HG03060 (cell line): ENCODE results near the gene CRMP1.
"Not testable (repeated sequence)": the region's sequence is repeated elsewhere in the genome, so short reads cannot be mapped to it uniquely, and the experiment has no call there.

Source experiments
- ATAC-seq: cut with Tn5 transposase; IDR thresholded peaks from one replicate; pipeline ENCODE4 v1.9.1; 2021; ENCODE audit warnings: low read depth, moderate number of reproducible peaks; ENCODE audit not compliant: unreplicated experiment

The CRMP1 gene

DNA sequence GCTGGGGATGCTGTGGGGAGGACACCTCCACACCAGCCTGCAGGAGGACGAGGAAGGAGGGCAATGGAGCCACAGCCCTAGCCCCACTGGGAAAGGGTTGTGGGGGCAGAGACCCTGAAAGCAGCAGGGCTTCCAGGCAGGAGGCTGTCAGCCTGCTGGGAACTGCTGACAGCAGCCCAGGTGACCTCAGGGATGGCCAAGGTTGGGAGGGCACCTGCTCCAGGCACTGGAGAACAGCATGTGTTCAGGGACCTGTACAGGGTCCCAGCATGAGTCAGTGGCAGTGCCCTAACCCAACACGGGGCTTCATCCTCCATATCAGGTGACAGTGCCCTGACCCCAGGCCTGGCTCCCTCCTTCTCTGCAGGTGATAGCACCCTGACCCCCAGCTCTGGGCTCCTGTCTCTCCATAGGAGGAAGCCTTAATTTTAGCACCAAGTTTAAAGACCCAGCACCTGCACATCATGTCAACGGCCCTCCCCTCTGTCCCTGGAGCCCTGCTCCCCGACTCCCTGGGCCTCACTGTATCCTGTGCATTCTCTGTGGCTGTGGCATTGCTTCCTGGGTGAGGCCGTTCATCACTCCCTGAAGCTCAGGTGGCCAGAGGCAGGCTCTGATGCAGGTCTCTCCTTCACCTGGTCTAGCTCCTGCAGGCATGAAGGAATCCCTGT lies 66.3 kb downstream of the CRMP1 start:
- no peak for ATAC-seq

DNA sequence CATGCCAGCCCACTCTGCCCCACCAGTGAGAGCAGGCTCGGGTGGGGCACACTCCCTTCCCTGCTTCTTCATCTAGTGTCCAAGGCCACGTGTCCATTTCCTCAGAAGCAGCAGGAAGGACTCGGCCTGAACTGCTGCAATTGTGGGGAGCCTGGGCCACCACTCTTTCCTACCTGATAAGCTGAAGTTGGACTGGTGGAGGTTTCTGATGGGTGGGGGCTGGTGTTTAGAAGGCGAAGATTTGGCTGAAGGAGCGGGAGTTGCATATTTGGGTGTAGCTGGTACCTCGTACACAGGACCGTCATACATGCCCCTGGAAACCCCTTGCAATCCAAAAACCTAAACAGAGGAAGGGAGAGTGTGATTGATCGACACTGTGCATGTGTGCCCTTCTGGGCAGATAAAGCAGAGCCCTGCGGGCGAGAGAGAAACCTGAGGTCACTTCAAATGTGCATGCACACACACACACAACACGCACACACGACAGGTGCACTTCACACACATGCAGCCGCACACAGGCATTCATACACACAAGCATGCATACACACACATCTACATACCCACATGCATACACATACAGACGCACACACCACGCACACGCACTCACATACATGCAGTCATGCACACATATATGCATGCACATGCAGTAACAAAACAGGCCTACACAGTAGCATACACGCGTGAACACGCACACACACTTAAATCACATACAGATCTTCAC lies 67.4 kb downstream of the CRMP1 start:
- no peak for ATAC-seq

DNA sequence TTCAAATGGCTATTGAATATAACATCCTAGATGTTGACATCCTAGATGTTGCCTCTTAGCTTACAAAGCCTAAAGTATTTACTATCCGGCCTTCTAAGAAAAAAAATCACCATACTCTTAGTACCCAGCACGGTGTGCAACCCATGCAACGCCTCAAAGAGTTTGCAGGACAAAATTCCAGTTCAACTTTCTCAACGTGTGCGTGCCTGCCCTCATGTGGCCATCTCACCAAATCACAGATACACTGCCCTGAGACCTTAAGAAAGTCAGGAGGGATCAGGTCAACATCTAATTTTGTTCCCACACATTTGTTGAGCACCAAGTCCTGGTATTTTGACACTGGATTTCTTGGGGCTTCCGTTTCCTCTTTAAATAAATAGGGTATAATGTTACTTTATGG lies 68.3 kb downstream of the CRMP1 start:
- ATAC-seq, result no peak

GRCh38 chr4:5824227-5824626 lies 68.7 kb downstream of the CRMP1 start:
- no peak for ATAC-seq

GRCh38 chr4:5823542-5824211 lies 69.2 kb downstream of the CRMP1 start:
- no peak for ATAC-seq

- no peak for ATAC-seq
Measured at GRCh38 chr4:5822619-5823018, 70.3 kb downstream of the CRMP1 start.

- no peak for ATAC-seq
Measured at GRCh38 chr4:5821665-5822358, 71.1 kb downstream of the CRMP1 start.

- no peak for ATAC-seq
Measured at GRCh38 chr4:5816851-5817375, 76.0 kb downstream of the CRMP1 start.

DNA sequence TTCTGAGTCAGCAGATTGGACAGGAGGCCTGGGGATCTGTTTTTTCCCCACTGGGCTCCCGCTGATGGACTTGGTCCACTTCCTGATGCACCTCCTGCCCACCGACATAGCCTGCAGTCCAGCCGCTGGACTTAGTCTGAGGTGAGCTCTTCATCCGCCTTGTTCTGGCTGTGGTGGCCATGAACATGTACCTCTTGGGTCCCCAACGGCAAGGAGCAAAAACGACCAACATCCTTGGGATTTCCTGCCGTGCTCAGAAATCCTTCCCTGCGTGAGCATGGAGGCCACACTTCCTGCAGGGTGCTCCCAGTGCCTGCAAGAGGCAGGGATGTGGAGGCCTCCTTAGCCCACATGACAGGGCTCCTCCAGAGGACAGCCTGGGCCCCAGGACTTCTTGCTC lies 76.8 kb downstream of the CRMP1 start:
- no peak for ATAC-seq

- ATAC-seq, result no peak
Measured at GRCh38 chr4:5815641-5816040, 77.2 kb downstream of the CRMP1 start.

DNA sequence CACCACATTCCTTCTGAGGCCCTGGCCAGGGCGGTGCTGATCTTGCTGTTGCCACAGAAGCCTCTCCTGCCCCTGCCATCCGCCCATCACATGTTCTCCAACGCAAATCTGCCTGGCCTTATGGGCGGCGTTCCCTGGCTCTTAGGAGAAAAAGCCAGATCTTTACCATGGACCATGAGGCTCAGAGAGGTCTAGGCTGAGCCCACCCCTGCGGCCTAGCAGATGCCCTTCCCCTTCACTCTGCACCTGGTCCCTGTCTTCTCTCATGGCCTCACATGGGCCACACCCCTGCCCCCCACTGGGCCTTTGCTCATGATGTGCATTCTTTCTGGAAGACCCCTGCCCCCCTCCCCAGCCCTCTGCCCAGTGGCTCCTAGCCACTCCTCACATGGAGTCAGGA lies 78.5 kb downstream of the CRMP1 start:
- ATAC-seq, result no peak

- no peak for ATAC-seq
Measured at GRCh38 chr4:5813882-5814255, 79.0 kb downstream of the CRMP1 start.

DNA sequence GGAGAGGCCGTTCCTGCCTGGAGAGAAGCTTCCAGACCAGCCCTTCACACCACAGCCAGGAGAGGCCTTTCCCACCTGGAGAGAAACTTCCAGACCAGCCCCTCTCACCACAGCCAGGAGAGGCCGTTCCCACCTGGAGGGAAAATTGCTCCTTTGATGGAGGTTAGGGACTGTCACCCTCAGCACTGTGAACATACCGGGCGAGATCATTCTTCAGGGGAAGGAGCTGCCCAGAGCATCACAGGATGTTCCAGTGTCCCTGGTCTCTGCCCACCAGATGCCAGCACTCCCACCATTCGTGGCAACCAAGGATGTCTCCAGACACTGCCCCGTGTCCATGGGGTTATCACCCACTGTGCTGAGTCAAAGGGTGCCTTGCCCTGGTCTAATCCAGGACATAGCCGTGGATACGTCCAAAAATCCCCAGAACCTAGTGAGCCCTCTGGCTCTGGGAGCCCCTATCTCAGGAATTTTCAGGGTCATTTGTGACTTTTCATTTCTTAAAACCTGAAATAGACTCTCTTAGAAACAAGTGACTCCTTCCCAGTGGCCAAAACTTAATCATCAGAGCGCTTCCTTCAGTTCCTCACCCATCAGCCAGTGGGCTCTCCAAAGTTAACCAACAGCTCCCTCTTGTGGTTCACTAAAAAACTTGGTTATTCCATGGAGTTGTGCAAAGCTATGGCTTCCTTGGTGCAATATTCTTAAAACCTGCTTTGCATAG lies 80.2 kb downstream of the CRMP1 start:
- no peak for ATAC-seq

- not testable (repeated sequence) for ATAC-seq
Measured at GRCh38 chr4:5812057-5812456, 80.8 kb downstream of the CRMP1 start.

- no peak for ATAC-seq
Measured at GRCh38 chr4:5810770-5811430, 82.0 kb downstream of the CRMP1 start.

GRCh38 chr4:5810151-5810550 lies 82.7 kb downstream of the CRMP1 start:
- no peak for ATAC-seq

GRCh38 chr4:5809216-5809776 lies 83.6 kb downstream of the CRMP1 start:
- ATAC-seq, result no peak

- ATAC-seq, result no peak
Measured at GRCh38 chr4:5808081-5808741, 84.7 kb downstream of the CRMP1 start.

DNA sequence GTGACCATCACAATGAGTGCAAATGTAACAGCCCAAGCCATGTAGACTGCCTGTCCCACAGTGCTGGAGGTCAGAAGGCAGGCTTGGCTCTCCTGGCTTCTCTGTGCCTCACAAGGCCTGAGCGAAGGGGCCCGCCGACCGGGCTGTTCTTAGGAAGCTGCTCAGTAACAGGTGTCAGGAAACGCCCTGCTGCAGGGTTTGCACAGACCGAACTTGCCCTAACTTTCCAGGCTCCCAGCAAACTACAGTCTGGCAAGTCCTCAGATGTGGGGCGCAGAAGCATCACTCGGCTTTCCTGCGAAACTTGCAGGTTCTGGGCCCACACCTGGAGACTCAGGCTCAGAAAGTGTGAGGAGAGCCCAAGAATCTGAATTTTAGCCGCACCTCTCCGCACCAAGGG lies 87.6 kb downstream of the CRMP1 start:
- ATAC-seq, result no peak
